ENCODE results near the gene SIAH2. TPM values are rescaled to one million over a fixed set of nuclear protein-coding genes. Genes with fewer than 3 reads are reported as not detected.

The SIAH2 gene
- total and polyA plus RNA-seq, 4 donors = 7.5 to 37.9 (median 21.9) TPM

DNA sequence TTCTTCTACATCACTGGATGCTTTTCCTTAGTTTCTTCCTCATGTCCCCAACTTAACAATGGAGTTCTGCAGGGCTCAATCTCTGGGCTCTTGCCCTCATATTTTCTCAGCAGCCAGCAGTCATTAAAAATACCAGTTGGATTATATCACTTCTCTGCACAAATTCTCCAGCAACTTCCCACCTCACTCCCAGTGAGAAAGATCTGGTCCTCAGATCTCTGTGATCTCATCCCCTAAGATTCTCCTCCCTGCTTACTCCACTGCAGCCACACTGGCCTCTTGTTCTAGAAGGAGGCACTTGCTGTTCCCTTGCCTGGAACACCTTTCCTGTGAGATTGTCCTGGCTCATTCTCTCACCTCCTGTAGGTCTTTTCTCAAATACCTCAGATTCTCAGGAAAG is 65.3 kb downstream of the SIAH2 start:
- DNase-seq (no peak), ATAC-seq (ENCODE audit: insufficient read depth, low FRiP score) (no peak)

DNA sequence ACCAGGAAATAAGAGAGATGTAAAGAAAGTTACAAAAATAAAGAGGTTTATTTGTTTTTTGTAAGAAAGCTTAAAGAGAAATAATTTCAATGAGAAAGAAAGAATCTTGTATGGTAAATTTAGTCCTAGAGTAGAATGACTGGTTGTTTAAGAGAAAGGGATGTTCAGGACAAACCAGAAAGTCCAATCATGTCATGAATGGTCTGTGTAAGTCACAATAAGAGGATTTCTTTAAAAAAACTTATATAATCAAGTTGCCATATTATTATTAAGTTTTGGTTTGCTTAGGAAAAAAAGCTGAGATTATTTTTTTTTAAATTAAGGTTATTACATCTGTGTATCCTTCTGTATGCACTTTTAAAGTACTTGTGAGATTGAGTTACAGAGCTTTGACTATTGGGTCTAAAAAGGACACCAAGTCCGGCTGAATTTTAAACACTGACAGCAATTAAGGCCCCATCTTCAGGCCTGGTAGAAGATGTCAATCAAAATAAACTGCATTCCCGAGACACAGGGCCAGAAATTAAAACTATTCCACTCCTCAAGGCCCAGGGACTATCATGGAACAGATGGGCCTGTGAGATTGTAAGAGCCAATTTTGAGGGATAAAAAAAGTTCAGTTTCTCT is 71.4 kb downstream of the SIAH2 start:
- DNase-seq = no peak
- 92 to 94% methylated on average over 2 of the region's 2 CpGs for WGBS, 2 donors
- Histone ChIP-seq H3K27me3 (ENCODE audit: control insufficient read depth in 3 of 3, insufficient read depth in 3 of 3, low read length in 2 of 3) (no peaks in the 10 kb centered on the region), H3K36me3 (ENCODE audit: control insufficient read depth in 4 of 4, insufficient read depth in 4 of 4, low read length in 4 of 4) (no peaks in the 10 kb centered on the region), H3K4me3 (no peak overlapping the region), H3K27ac (ENCODE audit: low read depth in 1 of 2, low read length in 1 of 2) (no peak overlapping the region), H3K9ac (ENCODE audit: insufficient read depth in 1 of 2, low read length in 2 of 2) (no peak overlapping the region), H3K4me1 (ENCODE audit: control insufficient read depth in 5 of 5, insufficient read depth in 5 of 5, low read length in 5 of 5) (no peaks in the 10 kb centered on the region), H3K9me3 (ENCODE audit: control insufficient read depth in 4 of 4, insufficient read depth in 3 of 4, low read length in 3 of 4) (peaks cover 0 to 3% (median 0%) of the 10 kb centered on the region in 4 donors)
- TF ChIP-seq, protein P1, sequence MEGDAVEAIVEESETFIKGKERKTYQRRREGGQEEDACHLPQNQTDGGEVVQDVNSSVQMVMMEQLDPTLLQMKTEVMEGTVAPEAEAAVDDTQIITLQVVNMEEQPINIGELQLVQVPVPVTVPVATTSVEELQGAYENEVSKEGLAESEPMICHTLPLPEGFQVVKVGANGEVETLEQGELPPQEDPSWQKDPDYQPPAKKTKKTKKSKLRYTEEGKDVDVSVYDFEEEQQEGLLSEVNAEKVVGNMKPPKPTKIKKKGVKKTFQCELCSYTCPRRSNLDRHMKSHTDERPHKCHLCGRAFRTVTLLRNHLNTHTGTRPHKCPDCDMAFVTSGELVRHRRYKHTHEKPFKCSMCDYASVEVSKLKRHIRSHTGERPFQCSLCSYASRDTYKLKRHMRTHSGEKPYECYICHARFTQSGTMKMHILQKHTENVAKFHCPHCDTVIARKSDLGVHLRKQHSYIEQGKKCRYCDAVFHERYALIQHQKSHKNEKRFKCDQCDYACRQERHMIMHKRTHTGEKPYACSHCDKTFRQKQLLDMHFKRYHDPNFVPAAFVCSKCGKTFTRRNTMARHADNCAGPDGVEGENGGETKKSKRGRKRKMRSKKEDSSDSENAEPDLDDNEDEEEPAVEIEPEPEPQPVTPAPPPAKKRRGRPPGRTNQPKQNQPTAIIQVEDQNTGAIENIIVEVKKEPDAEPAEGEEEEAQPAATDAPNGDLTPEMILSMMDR (IDR thresholded peaks at IDR 0.05; ENCODE audit: control extremely low read depth, extremely low read depth) = no peak
- ATAC-seq (ENCODE audit: insufficient read depth, low FRiP score) = no peak

More for the DNA sequence above, 65.3 kb downstream of the SIAH2 start:
- peaks cover 0 to 2% (median 0%) of the 10 kb centered on the region in 5 donors for H3K4me1 ChIP-seq (ENCODE audit: control insufficient read depth in 5 of 5, insufficient read depth in 5 of 5, low read length in 5 of 5)
- H3K27ac ChIP-seq (ENCODE audit: low read depth in 1 of 2, low read length in 1 of 2) = no peak overlapping the region
- H3K27me3 ChIP-seq (ENCODE audit: control insufficient read depth in 3 of 3, insufficient read depth in 3 of 3, low read length in 2 of 3) = no peaks in the 10 kb centered on the region
- no peak overlapping the region for H3K4me3 ChIP-seq
- TF ChIP-seq, protein P1 (IDR thresholded peaks at IDR 0.05; ENCODE audit: control extremely low read depth, extremely low read depth) = no peak
- H3K9me3 ChIP-seq (ENCODE audit: control insufficient read depth in 4 of 4, insufficient read depth in 3 of 4, low read length in 3 of 4) = peaks cover 0 to 3% (median 0%) of the 10 kb centered on the region in 4 donors
- no peak overlapping the region for H3K9ac ChIP-seq (ENCODE audit: insufficient read depth in 1 of 2, low read length in 2 of 2)
- no peaks in the 10 kb centered on the region for H3K36me3 ChIP-seq (ENCODE audit: control insufficient read depth in 4 of 4, insufficient read depth in 4 of 4, low read length in 4 of 4)

Other genes starting within 250 kb of the SIAH2 start
- 100 to 1,000 TPM; 147 to 162 TPM for gene SERP1, start 216.7 kb downstream of the SIAH2 start, total RNA-seq
- 100 to 1,000 TPM in 1 of 2 donors, 10 to 100 TPM in 1; 84.7 to 310 TPM for gene SERP1, start 216.7 kb downstream of the SIAH2 start, polyA plus RNA-seq
- gene EIF2A, start 216.4 kb downstream of the SIAH2 start, total RNA-seq = 100 to 1,000 TPM in 1 of 2 donors, 10 to 100 TPM in 1; 71.6 to 127 TPM
- gene EIF2A, start 216.4 kb downstream of the SIAH2 start, polyA plus RNA-seq = 10 to 100 TPM; 59.5 to 67.5 TPM
- gene SELENOT, start 159.8 kb downstream of the SIAH2 start, total RNA-seq = 100 to 1,000 TPM; 105 to 112 TPM
- 100 to 1,000 TPM in 1 of 2 donors, 10 to 100 TPM in 1; 27.4 to 194 TPM for gene SELENOT, start 159.8 kb downstream of the SIAH2 start, polyA plus RNA-seq
- gene ERICH6, start 59.2 kb downstream of the SIAH2 start, total RNA-seq = under 1 TPM in 1 of 2 donors, not detected in 1; 0.49 TPM
- not detected for gene ERICH6, start 59.2 kb downstream of the SIAH2 start, polyA plus RNA-seq
- not detected for gene MINDY4B, start 142.3 kb upstream of the SIAH2 start, total RNA-seq
- not detected for gene MINDY4B, start 142.3 kb upstream of the SIAH2 start, polyA plus RNA-seq
- gene CLRN1, start 209.6 kb upstream of the SIAH2 start, total RNA-seq = not detected
- not detected for gene CLRN1, start 209.6 kb upstream of the SIAH2 start, polyA plus RNA-seq